ENCODE measurements around the gene TK1.
A peak's percentile ranks its signal among the peaks of the same experiment; 100 is the strongest.
"Not testable (repeated sequence)": the region's sequence is repeated elsewhere in the genome, so short reads cannot be mapped to it uniquely, and the experiment has no call there.

The TK1 gene

GRCh38 chr17:78175643-78175981, 11.2 kb downstream of the TK1 start:
- DNase-seq, result no peak

- DNase-seq, result no peak
Measured at GRCh38 chr17:78174870-78175642, 11.8 kb downstream of the TK1 start.

GRCh38 chr17:78174346-78174869, 12.4 kb downstream of the TK1 start:
- peak in 1 of 2 donors; percentile 58 for DNase-seq

- DNase-seq, result peak; percentile 23 to 53
Measured at GRCh38 chr17:78173097-78173715, 13.6 kb downstream of the TK1 start.

GRCh38 chr17:78172249-78173051, 14.4 kb downstream of the TK1 start:
- peak in 1 of 2 donors; percentile 45 for DNase-seq

- not testable (repeated sequence) for DNase-seq
Measured at GRCh38 chr17:78171591-78172248, 15.1 kb downstream of the TK1 start.

- DNase-seq, result no peak
Measured at GRCh38 chr17:78170692-78171590, 15.9 kb downstream of the TK1 start.

- peak; percentile 63 to 78 for DNase-seq
Measured at GRCh38 chr17:78168903-78169793, 17.7 kb downstream of the TK1 start.

GRCh38 chr17:78168242-78168902, 18.5 kb downstream of the TK1 start, which contains the start of gene SYNGR2:
SYNGR2 (plus strand) TSS chr17:78168581; CDS start chr17:78168617, 36 bp downstream.
- peak; percentile 85 to 90 for DNase-seq

GRCh38 chr17:78166416-78166815, 20.4 kb downstream of the TK1 start:
- DNase-seq, result no peak

- DNase-seq, result no peak
Measured at GRCh38 chr17:78164748-78165607, 21.9 kb downstream of the TK1 start.

GRCh38 chr17:78163881-78164747, 22.7 kb downstream of the TK1 start:
- DNase-seq, result no peak

GRCh38 chr17:78159575-78160158, 27.2 kb downstream of the TK1 start:
- no peak for DNase-seq

GRCh38 chr17:78154903-78155811, 31.7 kb downstream of the TK1 start:
- DNase-seq, result peak in 1 of 2 donors; percentile 74

- DNase-seq, result no peak
Measured at GRCh38 chr17:78151514-78152008, 35.3 kb downstream of the TK1 start.

Measured in CD4-positive, alpha-beta T cell treated with Interferon alpha-2 for 1 hour (primary cell).